RWPE1 (cell line): ENCODE measurements around the gene DPH1.
A peak's percentile ranks its signal among the peaks of the same experiment; 100 is the strongest.

Experiments used
- CTCF ChIA-PET: fragments of 350-600 bp; sonication (Branson Sonifier 250); formaldehyde crosslinking; extraction: SDS; loops from one replicate; lab custom pipeline; 2021; lab: Yijun Ruan, JAX
- POLR2A ChIA-PET: fragments of 400-600 bp; formaldehyde crosslinking; extraction: SDS; loops from one replicate; lab custom pipeline; 2020; ENCODE audit warnings: antibody characterized with exemption; ENCODE audit not compliant: low non-redundant PET; lab: Yijun Ruan, JAX
- DNase-seq: peaks from one replicate; pipeline ENCODE4 v3.0.0; 2012; ENCODE audit warnings: low spot score
- H3K27ac ChIP-seq: fragments of 450-650 bp; 2 replicates; pipeline ENCODE4 v1.5.1; 2017
- CTCF ChIP-seq: fragments of 450-650 bp; conservative IDR thresholded peaks from 2 replicates; pipeline ENCODE4 v1.5.1; 2017; ENCODE audit warnings: low read depth, mild to moderate bottlenecking

DPH1 gene

GRCh38 chr17:2064520-2064971 is 34.6 kb downstream of the DPH1 start:
- H3K27ac ChIP-seq: peak overlapping the region; percentile 51; the same call in 1 of the 2 replicates
- POLR2A ChIA-PET: no interaction called here
- TF ChIP-seq CTCF: no peak
- no peak for DNase-seq
- CTCF ChIA-PET: no interaction called here

- ChIA-PET POLR2A (no interaction called here), CTCF (interaction anchor here (0.6 kb wide), 1 partner anchor 102 kb away, joined by 3 read pairs; no protein-coding TSS in a partner anchor)
- no peak for DNase-seq
- TF ChIP-seq CTCF: no peak
- H3K27ac ChIP-seq: peak overlapping the region; percentile 51; the same call in 1 of the 2 replicates
These were observed 35.2 kb downstream of the DPH1 start for GRCh38 chr17:2064980-2065785.

- ChIA-PET CTCF (no interaction called here), POLR2A (no interaction called here)
- H3K27ac ChIP-seq: peak overlapping the region; percentile 51; the same call in 1 of the 2 replicates
- no peak for DNase-seq
- TF ChIP-seq CTCF: no peak
These were observed 36.0 kb downstream of the DPH1 start for GRCh38 chr17:2065949-2066400.

- DNase-seq: no peak
- CTCF ChIA-PET: interaction anchor here (0.7 kb wide), 1 partner anchor 13 kb away, joined by 3 read pairs; the partner anchor contains the start of gene HIC1
- peak overlapping the region; percentile 51 for H3K27ac ChIP-seq
- TF ChIP-seq CTCF: no peak
- POLR2A ChIA-PET: no interaction called here
These were observed 37.2 kb downstream of the DPH1 start for GRCh38 chr17:2067048-2067561.

GRCh38 chr17:2067608-2068024 is 37.7 kb downstream of the DPH1 start:
- H3K27ac ChIP-seq: peak overlapping the region; percentile 51
- CTCF ChIA-PET: interaction anchor here (0.6 kb wide), 1 partner anchor 250 kb away, joined by 3 read pairs; no protein-coding TSS in a partner anchor
- DNase-seq: no peak

More at GRCh38 chr17:2067608-2068024, 37.7 kb downstream of the DPH1 start:
- TF ChIP-seq CTCF: no peak
- POLR2A ChIA-PET: no interaction called here
